DMS153 treated with DMSO at 0.1 percent for 48 hours (cell line): ENCODE measurements around the gene CABP4.

Experiments used
- DNase-seq: peaks from one replicate; lab custom pipeline; 2025; ENCODE audit not compliant: unreplicated experiment; lab: John Stamatoyannopoulos, UW

CABP4 gene

GRCh38 chr11:67435031-67435726, 20.0 kb upstream of the CABP4 start:
- no peak for DNase-seq

GRCh38 chr11:67435727-67436458, 19.3 kb upstream of the CABP4 start:
- DNase-seq = no peak

GRCh38 chr11:67436459-67437081, 18.6 kb upstream of the CABP4 start:
- no peak for DNase-seq

GRCh38 chr11:67437082-67437808, 17.9 kb upstream of the CABP4 start, which contains the start of gene PTPRCAP:
TSS of gene PTPRCAP (minus strand) at chr11:67437682. CDS start at chr11:67437619, 63 bp downstream.
- no peak for DNase-seq

- DNase-seq = no peak
Measured at GRCh38 chr11:67437809-67438157, 17.4 kb upstream of the CABP4 start.

GRCh38 chr11:67438158-67438902, 16.8 kb upstream of the CABP4 start:
- no peak for DNase-seq

GRCh38 chr11:67439321-67440228, 15.6 kb upstream of the CABP4 start:
- no peak for DNase-seq

- no peak for DNase-seq
Measured at GRCh38 chr11:67440229-67441097, 14.7 kb upstream of the CABP4 start.

GRCh38 chr11:67441098-67441563, 14.0 kb upstream of the CABP4 start:
- DNase-seq = no peak

GRCh38 chr11:67441731-67442351, 13.3 kb upstream of the CABP4 start:
- DNase-seq = no peak

GRCh38 chr11:67442504-67443404, 12.4 kb upstream of the CABP4 start:
- no peak for DNase-seq

- no peak for DNase-seq
Measured at GRCh38 chr11:67445515-67445914, 9.6 kb upstream of the CABP4 start.

- no peak for DNase-seq
Measured at GRCh38 chr11:67448220-67448609, 6.9 kb upstream of the CABP4 start.

GRCh38 chr11:67449116-67449844, 5.9 kb upstream of the CABP4 start:
- DNase-seq = peak; percentile 19

- no peak for DNase-seq
Measured at GRCh38 chr11:67450796-67451657, 4.1 kb upstream of the CABP4 start.

- DNase-seq = no peak
Measured at GRCh38 chr11:67451658-67451976, 3.5 kb upstream of the CABP4 start.
